ENCODE results near the gene TEDC1.

- TF ChIP-seq, protein P1, sequence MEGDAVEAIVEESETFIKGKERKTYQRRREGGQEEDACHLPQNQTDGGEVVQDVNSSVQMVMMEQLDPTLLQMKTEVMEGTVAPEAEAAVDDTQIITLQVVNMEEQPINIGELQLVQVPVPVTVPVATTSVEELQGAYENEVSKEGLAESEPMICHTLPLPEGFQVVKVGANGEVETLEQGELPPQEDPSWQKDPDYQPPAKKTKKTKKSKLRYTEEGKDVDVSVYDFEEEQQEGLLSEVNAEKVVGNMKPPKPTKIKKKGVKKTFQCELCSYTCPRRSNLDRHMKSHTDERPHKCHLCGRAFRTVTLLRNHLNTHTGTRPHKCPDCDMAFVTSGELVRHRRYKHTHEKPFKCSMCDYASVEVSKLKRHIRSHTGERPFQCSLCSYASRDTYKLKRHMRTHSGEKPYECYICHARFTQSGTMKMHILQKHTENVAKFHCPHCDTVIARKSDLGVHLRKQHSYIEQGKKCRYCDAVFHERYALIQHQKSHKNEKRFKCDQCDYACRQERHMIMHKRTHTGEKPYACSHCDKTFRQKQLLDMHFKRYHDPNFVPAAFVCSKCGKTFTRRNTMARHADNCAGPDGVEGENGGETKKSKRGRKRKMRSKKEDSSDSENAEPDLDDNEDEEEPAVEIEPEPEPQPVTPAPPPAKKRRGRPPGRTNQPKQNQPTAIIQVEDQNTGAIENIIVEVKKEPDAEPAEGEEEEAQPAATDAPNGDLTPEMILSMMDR (IDR thresholded peaks at IDR 0.05), result no peak
- no peak for TF ChIP-seq POLR2A (IDR thresholded peaks at IDR 0.05)
- no peak for TF ChIP-seq EP300 (IDR thresholded peaks at IDR 0.05)
Observed at GRCh38 chr14:105488781-105489541, 2.1 kb upstream of the TEDC1 start.
